Natural killer cell (primary cell): ENCODE data around the gene SLC26A2. TPM values are rescaled to one million over a fixed set of nuclear protein-coding genes. Genes with fewer than 3 reads are reported as not detected.

Experiments
- ATAC-seq, 3 donors: fragments of 150-1000 bp in 2 of 3; fragments of 200-7000 bp in 1 of 3; cut with Tn5 transposase; 1 replicate in 1 of 3; 2 replicates in 2 of 3; pipeline ENCODE4 v1.10.0; 2021; ENCODE audit warnings: mild to moderate bottlenecking in 2 of 3, moderate library complexity in 2 of 3
- DNase-seq, 2 donors: peaks; one replicate each; pipeline versions ENCODE4 v3.0.0 to v3.0.0-alpha.2; 2013 to 2021; ENCODE audit warnings: mixed read lengths in 1 of 2
- H3K27ac ChIP-seq: one replicate; pipeline ENCODE4 v1.5.1; 2013; ENCODE audit warnings: mild to moderate bottlenecking, low read length
- H3K27me3 ChIP-seq: one replicate; pipeline ENCODE4 v1.6.1; 2013; ENCODE audit warnings: low read length; ENCODE audit not compliant: control insufficient read depth, insufficient read depth
- H3K36me3 ChIP-seq: one replicate; pipeline ENCODE4 v1.6.1; 2013; ENCODE audit warnings: low read length; ENCODE audit not compliant: control insufficient read depth, insufficient read depth
- H3K4me1 ChIP-seq: one replicate; pipeline ENCODE4 v1.6.1; 2013; ENCODE audit warnings: low read length; ENCODE audit not compliant: control insufficient read depth, insufficient read depth
- H3K4me3 ChIP-seq: one replicate; pipeline ENCODE4 v1.5.1; 2013; ENCODE audit warnings: low read length
- H3K9me3 ChIP-seq: one replicate; pipeline ENCODE4 v1.6.1; 2013; ENCODE audit warnings: low read length; ENCODE audit not compliant: control insufficient read depth, insufficient read depth
- H3K27ac Mint-ChIP-seq, 2 donors: one replicate each; pipeline ENCODE4 v1.8.0; 2022; ENCODE audit warnings: mild to moderate bottlenecking in 2 of 2, mixed read lengths in 2 of 2, moderate library complexity in 1 of 2
- H3K27me3 Mint-ChIP-seq, 2 donors: one replicate each; pipeline ENCODE4 v1.8.0; 2022; ENCODE audit warnings: low read depth in 2 of 2, mixed read lengths in 2 of 2
- H3K36me3 Mint-ChIP-seq: one replicate; pipeline ENCODE4 v1.8.0; 2022; ENCODE audit warnings: mixed read lengths
- H3K4me1 Mint-ChIP-seq, 2 donors: one replicate each; pipeline ENCODE4 v1.8.0; 2022; ENCODE audit warnings: mixed read lengths in 2 of 2
- H3K4me3 Mint-ChIP-seq: one replicate; pipeline ENCODE4 v1.8.0; 2022; ENCODE audit warnings: mild to moderate bottlenecking, moderate library complexity, mixed read lengths
- H3K9me3 Mint-ChIP-seq, 2 donors: one replicate each; pipeline ENCODE4 v1.8.0; 2022; ENCODE audit warnings: mixed read lengths in 2 of 2
- WGBS: methylation state at CpG from one replicate; pipeline ENCODE4 v1.1.7; 2013; ENCODE audit warnings: missing lambda C conversion rate; ENCODE audit not compliant: insufficient coverage; 5-methylcytosine and 5-hydroxymethylcytosine counted together
- intact Hi-C: fragments of 100-400 bp; cut with micrococcal nuclease; formaldehyde crosslinking; loops from one replicate; pipeline ENCODE4 v1.14.2; 2022
- total RNA-seq, 4 donors: library from RNA; stranded (reverse); fragments of 120-200 nt in 1 of 4; gene quantifications; one replicate each; pipeline versions ENCODE4 v1.2.3 to v1.2.4, GENCODE V29; 2013 to 2022
- TF ChIP-seq, protein P1 (sequence below): fragments of 200-600 bp; IDR thresholded peaks from one replicate; pipeline ENCODE4 v1.8.0; 2022; ENCODE audit warnings: antibody characterized with exemption

Gene SLC26A2
- total RNA-seq, 3 donors from 2014 or later (not counting 1 experiment from before 2014, with no cell fraction given) = 6.2 to 10.9 (median 8.1) TPM

DNA sequence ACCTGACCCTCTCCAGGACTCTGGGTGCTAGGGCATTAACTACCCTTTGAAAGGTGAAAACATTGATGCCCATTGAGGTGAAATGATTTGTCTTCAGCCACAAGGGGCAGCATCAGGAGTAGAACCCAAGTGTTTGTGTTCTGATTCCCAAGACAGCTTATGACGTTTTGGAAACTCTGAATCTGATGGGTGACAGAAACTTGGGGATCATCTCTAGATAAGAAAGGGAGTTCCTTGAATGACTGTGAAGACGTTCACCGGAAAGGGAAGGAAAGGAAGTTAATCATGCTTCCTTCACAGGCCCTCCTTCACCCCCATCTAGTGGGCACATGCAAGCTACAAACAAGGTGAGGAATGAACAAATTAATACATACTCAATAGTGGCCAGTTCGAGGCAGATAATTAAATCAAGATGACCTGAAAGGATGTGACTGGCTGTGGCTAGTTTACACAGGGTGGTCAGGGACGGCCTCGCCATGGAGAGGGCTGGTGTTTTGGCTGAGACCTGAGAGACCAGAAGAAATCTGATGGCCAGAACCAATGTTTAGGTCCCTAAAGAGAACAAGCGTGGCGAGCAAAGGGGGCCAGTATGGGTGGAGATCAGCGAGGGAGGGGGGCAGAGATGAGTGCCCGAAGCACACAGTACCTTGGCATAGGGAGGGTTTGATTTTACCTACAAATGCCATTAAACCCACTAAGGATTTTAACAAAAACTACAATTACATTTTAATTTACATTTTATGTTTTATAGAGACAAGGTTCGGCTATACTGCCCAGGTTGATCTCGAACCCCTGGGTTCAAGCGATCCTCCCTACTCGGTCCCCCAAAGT, 937 bp upstream of the SLC26A2 start:
- H3K4me1 Mint-ChIP-seq = peaks cover 29 to 36% of the 10 kb centered on the region in 2 donors
- H3K9me3 ChIP-seq = no peaks in the 10 kb centered on the region
- peak in 1 of 3 donors; percentile 5 for ATAC-seq
- TF ChIP-seq, protein P1, sequence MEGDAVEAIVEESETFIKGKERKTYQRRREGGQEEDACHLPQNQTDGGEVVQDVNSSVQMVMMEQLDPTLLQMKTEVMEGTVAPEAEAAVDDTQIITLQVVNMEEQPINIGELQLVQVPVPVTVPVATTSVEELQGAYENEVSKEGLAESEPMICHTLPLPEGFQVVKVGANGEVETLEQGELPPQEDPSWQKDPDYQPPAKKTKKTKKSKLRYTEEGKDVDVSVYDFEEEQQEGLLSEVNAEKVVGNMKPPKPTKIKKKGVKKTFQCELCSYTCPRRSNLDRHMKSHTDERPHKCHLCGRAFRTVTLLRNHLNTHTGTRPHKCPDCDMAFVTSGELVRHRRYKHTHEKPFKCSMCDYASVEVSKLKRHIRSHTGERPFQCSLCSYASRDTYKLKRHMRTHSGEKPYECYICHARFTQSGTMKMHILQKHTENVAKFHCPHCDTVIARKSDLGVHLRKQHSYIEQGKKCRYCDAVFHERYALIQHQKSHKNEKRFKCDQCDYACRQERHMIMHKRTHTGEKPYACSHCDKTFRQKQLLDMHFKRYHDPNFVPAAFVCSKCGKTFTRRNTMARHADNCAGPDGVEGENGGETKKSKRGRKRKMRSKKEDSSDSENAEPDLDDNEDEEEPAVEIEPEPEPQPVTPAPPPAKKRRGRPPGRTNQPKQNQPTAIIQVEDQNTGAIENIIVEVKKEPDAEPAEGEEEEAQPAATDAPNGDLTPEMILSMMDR = peak; percentile 56
- H3K4me3 Mint-ChIP-seq = peak overlapping the region; percentile 97
- intact Hi-C loops = loop anchor here (1.0 to 2.0 kb wide), 2 partner anchors 42 to 87 kb away; no protein-coding TSS in a partner anchor
- H3K9me3 Mint-ChIP-seq = no peaks in the 10 kb centered on the region
- H3K4me3 ChIP-seq = peak overlapping the region; percentile 87
- peak overlapping the region; percentile 95 to 96 for H3K27ac Mint-ChIP-seq
- H3K36me3 Mint-ChIP-seq = no peaks in the 10 kb centered on the region
- no peaks in the 10 kb centered on the region for H3K36me3 ChIP-seq
- no peaks in the 10 kb centered on the region for H3K27me3 ChIP-seq
- H3K27ac ChIP-seq = peak overlapping the region; percentile 80
- peaks cover 17% of the 10 kb centered on the region for H3K4me1 ChIP-seq
- peaks cover 0 to 3% of the 10 kb centered on the region in 2 donors for H3K27me3 Mint-ChIP-seq
- peak; percentile 17 to 76 for DNase-seq
- WGBS = 40% methylated on average over 10 of the region's 14 CpGs

DNA sequence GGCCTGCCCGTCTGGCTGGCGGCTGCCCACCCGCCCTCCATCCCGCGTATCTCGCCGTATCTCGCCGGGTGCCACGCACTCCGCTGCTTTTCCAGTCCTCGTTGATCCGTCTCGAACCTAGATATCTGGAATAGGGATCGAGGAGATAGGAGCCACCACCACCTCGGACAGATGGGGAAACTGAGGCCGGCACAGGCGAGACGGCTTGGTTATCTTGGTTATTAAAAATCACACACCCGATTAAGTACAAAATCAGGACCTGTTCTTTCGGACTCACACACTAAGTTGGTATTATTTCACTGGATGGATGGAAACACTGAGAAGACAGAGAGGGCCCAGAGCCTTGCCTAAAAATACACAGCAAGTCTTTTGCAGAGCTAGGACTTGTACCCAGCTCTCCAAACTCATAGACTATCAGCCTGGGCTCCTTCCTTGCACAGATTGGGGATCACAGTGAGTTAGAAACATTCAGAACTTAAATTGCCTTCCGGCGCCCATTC, 678 bp downstream of the SLC26A2 start:
- Histone ChIP-seq H3K4me3 (peak overlapping the region; percentile 87), H3K27ac (peak overlapping the region; percentile 58), H3K27me3 (no peaks in the 10 kb centered on the region), H3K36me3 (no peaks in the 10 kb centered on the region), H3K9me3 (no peaks in the 10 kb centered on the region), H3K4me1 (peaks cover 17% of the 10 kb centered on the region)
- intact Hi-C loops = loop anchor here (2.0 kb wide), 1 partner anchor 86 kb away; no protein-coding TSS in a partner anchor
- TF ChIP-seq, protein P1 = no peak
- H3K9me3 Mint-ChIP-seq = no peaks in the 10 kb centered on the region
- no peaks in the 10 kb centered on the region for H3K27me3 Mint-ChIP-seq
- no peaks in the 10 kb centered on the region for H3K36me3 Mint-ChIP-seq
- peak overlapping the region; percentile 95 to 96 for H3K27ac Mint-ChIP-seq
- H3K4me3 Mint-ChIP-seq = peak overlapping the region; percentile 97
- DNase-seq (no peak), ATAC-seq (no peak)
- peaks cover 29 to 36% of the 10 kb centered on the region in 2 donors for H3K4me1 Mint-ChIP-seq
- 18% methylated on average over 21 of the region's 23 CpGs for WGBS

GRCh38 chr5:149961957-149962409, 1.4 kb downstream of the SLC26A2 start:
- Histone ChIP-seq H3K9me3 (no peaks in the 10 kb centered on the region), H3K4me3 (no peak overlapping the region), H3K27me3 (no peaks in the 10 kb centered on the region), H3K36me3 (no peaks in the 10 kb centered on the region), H3K27ac (no peak overlapping the region), H3K4me1 (peaks cover 17% of the 10 kb centered on the region)
- DNase-seq = peak in 1 of 2 donors; percentile 42
- intact Hi-C loops = loop anchor here (2.0 kb wide), 1 partner anchor 85 kb away; no protein-coding TSS in a partner anchor
- Mint-ChIP-seq H3K27ac (peak overlapping the region; percentile 95 to 96), H3K9me3 (no peaks in the 10 kb centered on the region), H3K4me3 (peak overlapping the region; percentile 97), H3K36me3 (no peaks in the 10 kb centered on the region), H3K4me1 (peaks cover 29 to 36% of the 10 kb centered on the region in 2 donors), H3K27me3 (no peaks in the 10 kb centered on the region)
- no peak for ATAC-seq
- WGBS = 91% methylated on average over 6 of the region's 6 CpGs
- TF ChIP-seq, protein P1 = no peak
